WTC11 (cell line): ENCODE results near the gene ZNF516. TPM values are rescaled to one million over a fixed set of nuclear protein-coding genes. Genes with fewer than 3 reads are reported as not detected.

Experiments used
- ATAC-seq: fragments of 200-7000 bp; cut with Tn5 transposase; 2 replicates; pipeline ENCODE4 v1.10.0; 2021; ENCODE audit warnings: mild to moderate bottlenecking, moderate library complexity
- CTCF ChIA-PET: fragments of 300-600 bp; sonication (Branson Sonifier 250); formaldehyde crosslinking; loops from one replicate; lab custom pipeline; 2021; ENCODE audit warnings: antibody characterized with exemption; lab: Charles Lee
- POLR2A ChIA-PET: fragments of 350-600 bp; sonication (Branson Sonifier 250); formaldehyde crosslinking; loops from one replicate; lab custom pipeline; 2021; ENCODE audit warnings: antibody characterized with exemption; lab: Charles Lee
- DNase-seq: peaks from one replicate; pipeline ENCODE4 v3.0.0; 2021; ENCODE audit warnings: low spot score
- H3K27ac Mint-ChIP-seq: 2 replicates; pipeline ENCODE4 v1.8.0; 2021; ENCODE audit warnings: mixed read lengths
- H3K27me3 Mint-ChIP-seq: 2 replicates; pipeline ENCODE4 v1.8.0; 2021; ENCODE audit warnings: low read depth, mild to moderate bottlenecking, moderate library complexity, mixed read lengths
- H3K36me3 Mint-ChIP-seq: 2 replicates; pipeline ENCODE4 v1.8.0; 2021; ENCODE audit warnings: mixed read lengths
- H3K4me1 Mint-ChIP-seq: 2 replicates; pipeline ENCODE4 v1.8.0; 2022; ENCODE audit warnings: mixed read lengths
- H3K4me3 Mint-ChIP-seq: 2 replicates; pipeline ENCODE4 v1.8.0; 2021; ENCODE audit warnings: mild to moderate bottlenecking, moderate library complexity, mixed read lengths
- H3K9me3 Mint-ChIP-seq: 2 replicates; pipeline ENCODE4 v1.8.0; 2021; ENCODE audit warnings: mixed read lengths
- ELF4 ChIP-seq: sonication (generic); formaldehyde crosslinking; IDR thresholded peaks from 2 replicates; pipeline ENCODE4 v1.8.1; 2022; ENCODE audit warnings: low read depth, mild to moderate bottlenecking, moderate library complexity, missing genetic modification reagents
- FOXJ3 ChIP-seq: sonication (generic); formaldehyde crosslinking; IDR thresholded peaks from 2 replicates; pipeline ENCODE4 v1.9.0; 2021; ENCODE audit warnings: missing genetic modification reagents, mild to moderate bottlenecking, borderline replicate concordance
- GRHL2 ChIP-seq: fragments of 250-450 bp; sonication (Bioruptor Pico); IDR thresholded peaks from 2 replicates; pipeline ENCODE4 v1.8.0; 2022; ENCODE audit warnings: mild to moderate bottlenecking, moderate library complexity; ENCODE audit not compliant: insufficient replicate concordance, severe bottlenecking
- GTF2I ChIP-seq: fragments of 250-450 bp; sonication (Bioruptor Pico); conservative IDR thresholded peaks from 2 replicates; pipeline ENCODE4 v1.4.0; 2021; ENCODE audit warnings: mild to moderate bottlenecking
- MLX ChIP-seq: sonication (generic); formaldehyde crosslinking; IDR thresholded peaks from 2 replicates; pipeline ENCODE4 v1.8.1; 2023; ENCODE audit warnings: mild to moderate bottlenecking, missing genetic modification reagents, moderate library complexity
- NFE2L1 ChIP-seq: sonication (generic); formaldehyde crosslinking; IDR thresholded peaks from 2 replicates; pipeline ENCODE4 v1.8.1; 2023; ENCODE audit warnings: missing genetic modification reagents
- NR1H2 ChIP-seq: sonication (generic); formaldehyde crosslinking; IDR thresholded peaks from 2 replicates; pipeline ENCODE4 v1.9.0; 2021; ENCODE audit warnings: mild to moderate bottlenecking, moderate library complexity, missing genetic modification reagents
- NR3C1 ChIP-seq: sonication (generic); formaldehyde crosslinking; conservative IDR thresholded peaks from 2 replicates; pipeline ENCODE4 v1.8.1; 2023; ENCODE audit warnings: low read depth, mild to moderate bottlenecking, missing genetic modification reagents
- SMAD3 ChIP-seq: sonication (generic); formaldehyde crosslinking; IDR thresholded peaks from 2 replicates; pipeline ENCODE4 v1.8.0; 2022; ENCODE audit warnings: missing genetic modification reagents, mild to moderate bottlenecking, borderline replicate concordance
- SOX15 ChIP-seq: fragments of 250-450 bp; sonication (Bioruptor Pico); IDR thresholded peaks from 2 replicates; pipeline ENCODE4 v1.9.0; 2021; ENCODE audit warnings: mild to moderate bottlenecking
- TP53 ChIP-seq: sonication (generic); formaldehyde crosslinking; IDR thresholded peaks from 2 replicates; pipeline ENCODE4 v1.8.1; 2023; ENCODE audit warnings: mild to moderate bottlenecking, missing genetic modification reagents
- ZSCAN18 ChIP-seq: fragments of 250-450 bp; sonication (Bioruptor Pico); IDR thresholded peaks from 2 replicates; pipeline ENCODE4 v2.1.2; 2022; ENCODE audit warnings: mild to moderate bottlenecking, moderate library complexity
- total RNA-seq: library from RNA; stranded (reverse); gene quantifications from 3 replicates; pipeline ENCODE4 v1.2.3, GENCODE V29; 2021
- TF ChIP-seq, protein P1 (sequence below): sonication (generic); formaldehyde crosslinking; IDR thresholded peaks from 2 replicates; pipeline ENCODE4 v1.8.0; 2022; ENCODE audit warnings: mild to moderate bottlenecking, missing genetic modification reagents
- TF ChIP-seq, protein P2 (sequence below): sonication (generic); formaldehyde crosslinking; IDR thresholded peaks from 2 replicates; pipeline ENCODE4 v1.8.0; 2023; ENCODE audit warnings: mild to moderate bottlenecking, missing genetic modification reagents
- TF ChIP-seq, protein P3 (sequence below): sonication (generic); formaldehyde crosslinking; conservative IDR thresholded peaks from 2 replicates; pipeline ENCODE4 v1.8.1; 2023; ENCODE audit warnings: mild to moderate bottlenecking, low read depth, missing genetic modification reagents, moderate library complexity
- TF ChIP-seq, protein P4 (sequence below): sonication (generic); formaldehyde crosslinking; IDR thresholded peaks from 2 replicates; pipeline ENCODE4 v1.8.1; 2022; ENCODE audit warnings: mild to moderate bottlenecking, missing genetic modification reagents, moderate library complexity, borderline replicate concordance
- TF ChIP-seq, protein P5 (sequence below): fragments of 250-450 bp; sonication (Bioruptor Pico); conservative IDR thresholded peaks from 2 replicates; pipeline ENCODE4 v1.9.0; 2021; ENCODE audit warnings: mild to moderate bottlenecking

ZNF516 gene
- total RNA-seq, 1 experiment from 2014 or later: 58.6 TPM

DNA sequence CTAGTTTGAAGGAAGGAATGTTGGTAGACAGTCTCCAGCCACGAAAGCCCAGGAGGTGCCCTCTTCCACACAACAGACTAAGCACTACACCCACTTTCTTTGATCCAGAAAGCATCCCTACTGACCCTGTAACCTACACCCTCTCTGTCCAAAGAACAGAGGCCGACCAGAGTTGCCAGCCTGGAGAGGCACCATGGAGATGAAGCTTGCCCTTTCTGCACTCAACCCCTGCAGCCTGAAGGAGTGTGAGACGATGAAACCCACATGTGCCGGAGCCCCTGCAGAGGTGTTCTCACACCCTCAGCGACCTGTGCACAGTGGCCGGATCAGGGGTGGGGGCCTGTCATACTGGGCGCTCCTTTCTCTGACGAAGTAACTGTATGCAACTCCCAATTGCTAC is 136.3 kb downstream of the ZNF516 start:
- H3K4me1 Mint-ChIP-seq: peaks cover 25% of the 10 kb centered on the region
- H3K4me3 Mint-ChIP-seq: no peak overlapping the region
- H3K27me3 Mint-ChIP-seq: no peaks in the 10 kb centered on the region
- TF ChIP-seq NR1H2 (CRISPR knock-in tag) (no peak), ZSCAN18 (CRISPR knock-in tag) (no peak), ELF4 (CRISPR knock-in tag) (no peak), GRHL2 (CRISPR knock-in tag) (no peak), TP53 (CRISPR knock-in tag) (no peak), NFE2L1 (no peak), NR3C1 (CRISPR knock-in tag) (no peak), SOX15 (no peak), GTF2I (CRISPR knock-in tag) (no peak), SMAD3 (CRISPR knock-in tag) (no peak), MLX (CRISPR knock-in tag) (no peak), FOXJ3 (CRISPR knock-in tag) (no peak)
- TF ChIP-seq, protein P1, sequence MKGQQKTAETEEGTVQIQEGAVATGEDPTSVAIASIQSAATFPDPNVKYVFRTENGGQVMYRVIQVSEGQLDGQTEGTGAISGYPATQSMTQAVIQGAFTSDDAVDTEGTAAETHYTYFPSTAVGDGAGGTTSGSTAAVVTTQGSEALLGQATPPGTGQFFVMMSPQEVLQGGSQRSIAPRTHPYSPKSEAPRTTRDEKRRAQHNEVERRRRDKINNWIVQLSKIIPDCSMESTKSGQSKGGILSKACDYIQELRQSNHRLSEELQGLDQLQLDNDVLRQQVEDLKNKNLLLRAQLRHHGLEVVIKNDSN (CRISPR knock-in tag): no peak
- TF ChIP-seq, protein P2, sequence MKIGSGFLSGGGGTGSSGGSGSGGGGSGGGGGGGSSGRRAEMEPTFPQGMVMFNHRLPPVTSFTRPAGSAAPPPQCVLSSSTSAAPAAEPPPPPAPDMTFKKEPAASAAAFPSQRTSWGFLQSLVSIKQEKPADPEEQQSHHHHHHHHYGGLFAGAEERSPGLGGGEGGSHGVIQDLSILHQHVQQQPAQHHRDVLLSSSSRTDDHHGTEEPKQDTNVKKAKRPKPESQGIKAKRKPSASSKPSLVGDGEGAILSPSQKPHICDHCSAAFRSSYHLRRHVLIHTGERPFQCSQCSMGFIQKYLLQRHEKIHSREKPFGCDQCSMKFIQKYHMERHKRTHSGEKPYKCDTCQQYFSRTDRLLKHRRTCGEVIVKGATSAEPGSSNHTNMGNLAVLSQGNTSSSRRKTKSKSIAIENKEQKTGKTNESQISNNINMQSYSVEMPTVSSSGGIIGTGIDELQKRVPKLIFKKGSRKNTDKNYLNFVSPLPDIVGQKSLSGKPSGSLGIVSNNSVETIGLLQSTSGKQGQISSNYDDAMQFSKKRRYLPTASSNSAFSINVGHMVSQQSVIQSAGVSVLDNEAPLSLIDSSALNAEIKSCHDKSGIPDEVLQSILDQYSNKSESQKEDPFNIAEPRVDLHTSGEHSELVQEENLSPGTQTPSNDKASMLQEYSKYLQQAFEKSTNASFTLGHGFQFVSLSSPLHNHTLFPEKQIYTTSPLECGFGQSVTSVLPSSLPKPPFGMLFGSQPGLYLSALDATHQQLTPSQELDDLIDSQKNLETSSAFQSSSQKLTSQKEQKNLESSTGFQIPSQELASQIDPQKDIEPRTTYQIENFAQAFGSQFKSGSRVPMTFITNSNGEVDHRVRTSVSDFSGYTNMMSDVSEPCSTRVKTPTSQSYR: no peak
- TF ChIP-seq, protein P3, sequence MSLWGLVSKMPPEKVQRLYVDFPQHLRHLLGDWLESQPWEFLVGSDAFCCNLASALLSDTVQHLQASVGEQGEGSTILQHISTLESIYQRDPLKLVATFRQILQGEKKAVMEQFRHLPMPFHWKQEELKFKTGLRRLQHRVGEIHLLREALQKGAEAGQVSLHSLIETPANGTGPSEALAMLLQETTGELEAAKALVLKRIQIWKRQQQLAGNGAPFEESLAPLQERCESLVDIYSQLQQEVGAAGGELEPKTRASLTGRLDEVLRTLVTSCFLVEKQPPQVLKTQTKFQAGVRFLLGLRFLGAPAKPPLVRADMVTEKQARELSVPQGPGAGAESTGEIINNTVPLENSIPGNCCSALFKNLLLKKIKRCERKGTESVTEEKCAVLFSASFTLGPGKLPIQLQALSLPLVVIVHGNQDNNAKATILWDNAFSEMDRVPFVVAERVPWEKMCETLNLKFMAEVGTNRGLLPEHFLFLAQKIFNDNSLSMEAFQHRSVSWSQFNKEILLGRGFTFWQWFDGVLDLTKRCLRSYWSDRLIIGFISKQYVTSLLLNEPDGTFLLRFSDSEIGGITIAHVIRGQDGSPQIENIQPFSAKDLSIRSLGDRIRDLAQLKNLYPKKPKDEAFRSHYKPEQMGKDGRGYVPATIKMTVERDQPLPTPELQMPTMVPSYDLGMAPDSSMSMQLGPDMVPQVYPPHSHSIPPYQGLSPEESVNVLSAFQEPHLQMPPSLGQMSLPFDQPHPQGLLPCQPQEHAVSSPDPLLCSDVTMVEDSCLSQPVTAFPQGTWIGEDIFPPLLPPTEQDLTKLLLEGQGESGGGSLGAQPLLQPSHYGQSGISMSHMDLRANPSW (CRISPR knock-in tag): no peak
- TF ChIP-seq, protein P4, sequence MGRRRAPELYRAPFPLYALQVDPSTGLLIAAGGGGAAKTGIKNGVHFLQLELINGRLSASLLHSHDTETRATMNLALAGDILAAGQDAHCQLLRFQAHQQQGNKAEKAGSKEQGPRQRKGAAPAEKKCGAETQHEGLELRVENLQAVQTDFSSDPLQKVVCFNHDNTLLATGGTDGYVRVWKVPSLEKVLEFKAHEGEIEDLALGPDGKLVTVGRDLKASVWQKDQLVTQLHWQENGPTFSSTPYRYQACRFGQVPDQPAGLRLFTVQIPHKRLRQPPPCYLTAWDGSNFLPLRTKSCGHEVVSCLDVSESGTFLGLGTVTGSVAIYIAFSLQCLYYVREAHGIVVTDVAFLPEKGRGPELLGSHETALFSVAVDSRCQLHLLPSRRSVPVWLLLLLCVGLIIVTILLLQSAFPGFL (CRISPR knock-in tag): no peak
- TF ChIP-seq, protein P5, sequence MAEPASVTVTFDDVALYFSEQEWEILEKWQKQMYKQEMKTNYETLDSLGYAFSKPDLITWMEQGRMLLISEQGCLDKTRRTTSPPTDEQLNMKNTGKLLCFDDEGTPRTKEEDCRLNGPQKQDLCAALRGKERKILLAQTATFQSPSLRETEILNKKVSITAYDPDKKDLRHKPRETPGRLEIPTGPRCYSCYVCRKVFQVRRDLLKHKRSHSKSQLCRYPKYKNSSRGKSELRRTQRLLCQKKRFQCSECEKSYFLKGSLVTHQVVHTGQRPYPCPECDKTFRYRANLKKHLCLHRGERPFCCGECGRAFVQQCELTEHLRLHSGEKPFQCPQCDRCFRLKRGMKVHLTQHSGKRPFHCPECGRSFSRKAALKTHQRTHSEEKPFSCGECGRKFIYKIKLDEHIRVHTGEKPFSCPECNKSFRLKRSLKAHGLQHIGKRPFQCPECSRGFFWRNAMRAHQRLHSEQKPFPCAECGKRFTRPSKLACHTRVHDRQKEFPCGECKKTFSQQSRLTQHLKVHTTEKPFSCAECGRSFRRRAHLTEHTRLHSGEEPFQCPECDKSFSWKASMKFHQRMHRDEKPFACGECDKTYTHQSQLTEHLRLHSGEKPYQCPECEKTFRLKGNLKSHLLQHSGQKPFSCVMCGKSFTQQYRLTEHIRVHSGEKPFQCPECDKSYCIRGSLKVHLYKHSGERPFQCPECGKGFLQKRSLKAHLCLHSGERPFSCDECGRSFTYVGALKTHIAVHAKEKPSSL (CRISPR knock-in tag): no peak
- TF ChIP-seq, all 79 proteins: peak for 0
- CTCF ChIA-PET: no interaction called here
- no peak for DNase-seq
- H3K27ac Mint-ChIP-seq: no peak overlapping the region
- POLR2A ChIA-PET: no interaction called here
- ATAC-seq: no peak
- peaks cover 33% of the 10 kb centered on the region for H3K36me3 Mint-ChIP-seq
- peaks cover 15% of the 10 kb centered on the region for H3K9me3 Mint-ChIP-seq
